ENCODE results near the gene AK5. TPM values are rescaled to one million over a fixed set of nuclear protein-coding genes. Genes with fewer than 3 reads are reported as not detected.
A peak's percentile ranks its signal among the peaks of the same experiment; 100 is the strongest.

Gene AK5
- total and polyA plus RNA-seq, 5 donors from 2014 or later: 7.3 to 22.5 (median 9.7) TPM

GRCh38 chr1:77534456-77534855, 252.6 kb downstream of the AK5 start:
- no peak overlapping the region for H3K4me3 Mint-ChIP-seq
- H3K4me1 ChIP-seq (ENCODE audit: control insufficient read depth, insufficient read depth, low read length, poor library complexity, severe bottlenecking): peaks cover 4% of the 10 kb centered on the region
- no peaks in the 10 kb centered on the region for H3K9me3 ChIP-seq (ENCODE audit: control insufficient read depth in 2 of 2, low read length in 2 of 2)
- H3K4me3 ChIP-seq (ENCODE audit: low read depth, low read length): no peak overlapping the region
- H3K27ac ChIP-seq (ENCODE audit: insufficient read depth, low read length, poor library complexity, severe bottlenecking): no peak overlapping the region
- ATAC-seq (ENCODE audit: low read depth in 2 of 2) (no peak), DNase-seq (no peak)
- no peak overlapping the region for H3K27ac Mint-ChIP-seq
- H3K27me3 ChIP-seq (ENCODE audit: control insufficient read depth, insufficient read depth, low read length): no peaks in the 10 kb centered on the region
- no peaks in the 10 kb centered on the region for H3K9me3 Mint-ChIP-seq
- H3K36me3 ChIP-seq (ENCODE audit: control insufficient read depth, insufficient read depth, low read length): no peaks in the 10 kb centered on the region
- H3K36me3 Mint-ChIP-seq: peaks cover 13% of the 10 kb centered on the region
- H3K27me3 Mint-ChIP-seq: peaks cover 4% of the 10 kb centered on the region
- peaks cover 5 to 8% (median 6%) of the 10 kb centered on the region in 4 donors for H3K4me1 Mint-ChIP-seq

GRCh38 chr1:77536813-77537212, 255.0 kb downstream of the AK5 start:
- no peak overlapping the region for H3K4me3 ChIP-seq (ENCODE audit: low read depth, low read length)
- H3K27me3 ChIP-seq (ENCODE audit: control insufficient read depth, insufficient read depth, low read length): no peaks in the 10 kb centered on the region
- peaks cover 18% of the 10 kb centered on the region for H3K36me3 Mint-ChIP-seq
- peak overlapping the region in 1 of 4 donors; percentile 38 for H3K4me3 Mint-ChIP-seq
- H3K9me3 ChIP-seq (ENCODE audit: control insufficient read depth in 2 of 2, low read length in 2 of 2): no peaks in the 10 kb centered on the region
- no peak overlapping the region for H3K27ac ChIP-seq (ENCODE audit: insufficient read depth, low read length, poor library complexity, severe bottlenecking)
- no peak for DNase-seq
- H3K9me3 Mint-ChIP-seq: no peaks in the 10 kb centered on the region
- no peaks in the 10 kb centered on the region for H3K36me3 ChIP-seq (ENCODE audit: control insufficient read depth, insufficient read depth, low read length)
- no peak for ATAC-seq (ENCODE audit: low read depth in 2 of 2)
- peaks cover 4% of the 10 kb centered on the region for H3K4me1 ChIP-seq (ENCODE audit: control insufficient read depth, insufficient read depth, low read length, poor library complexity, severe bottlenecking)
- H3K27me3 Mint-ChIP-seq: peaks cover 4% of the 10 kb centered on the region
- peak overlapping the region in 1 of 3 donors; percentile 76 for H3K27ac Mint-ChIP-seq
- H3K4me1 Mint-ChIP-seq: peaks cover 4 to 8% (median 6%) of the 10 kb centered on the region in 4 donors

GRCh38 chr1:77538956-77539518, 257.2 kb downstream of the AK5 start:
- no peaks in the 10 kb centered on the region for H3K9me3 ChIP-seq (ENCODE audit: control insufficient read depth in 2 of 2, low read length in 2 of 2)
- no peaks in the 10 kb centered on the region for H3K27me3 ChIP-seq (ENCODE audit: control insufficient read depth, insufficient read depth, low read length)
- peaks cover 4% of the 10 kb centered on the region for H3K27me3 Mint-ChIP-seq
- no peak overlapping the region for H3K27ac ChIP-seq (ENCODE audit: insufficient read depth, low read length, poor library complexity, severe bottlenecking)
- peaks cover 24% of the 10 kb centered on the region for H3K36me3 Mint-ChIP-seq
- no peaks in the 10 kb centered on the region for H3K4me1 ChIP-seq (ENCODE audit: control insufficient read depth, insufficient read depth, low read length, poor library complexity, severe bottlenecking)
- no peaks in the 10 kb centered on the region for H3K36me3 ChIP-seq (ENCODE audit: control insufficient read depth, insufficient read depth, low read length)
- DNase-seq: no peak
- no peak for ATAC-seq (ENCODE audit: low read depth in 2 of 2)
- no peaks in the 10 kb centered on the region for H3K9me3 Mint-ChIP-seq
- H3K4me1 Mint-ChIP-seq: no peaks in the 10 kb centered on the region
- no peak overlapping the region for H3K4me3 ChIP-seq (ENCODE audit: low read depth, low read length)
- no peak overlapping the region for H3K4me3 Mint-ChIP-seq
- H3K27ac Mint-ChIP-seq: no peak overlapping the region

GRCh38 chr1:77539519-77540142, 257.8 kb downstream of the AK5 start:
- no peaks in the 10 kb centered on the region for H3K9me3 ChIP-seq (ENCODE audit: control insufficient read depth in 2 of 2, low read length in 2 of 2)
- no peaks in the 10 kb centered on the region for H3K4me1 Mint-ChIP-seq
- H3K27ac Mint-ChIP-seq: no peak overlapping the region
- H3K36me3 ChIP-seq (ENCODE audit: control insufficient read depth, insufficient read depth, low read length): no peaks in the 10 kb centered on the region
- H3K27me3 Mint-ChIP-seq: peaks cover 4% of the 10 kb centered on the region
- no peaks in the 10 kb centered on the region for H3K4me1 ChIP-seq (ENCODE audit: control insufficient read depth, insufficient read depth, low read length, poor library complexity, severe bottlenecking)
- no peaks in the 10 kb centered on the region for H3K9me3 Mint-ChIP-seq
- ATAC-seq (ENCODE audit: low read depth in 2 of 2): no peak
- H3K27ac ChIP-seq (ENCODE audit: insufficient read depth, low read length, poor library complexity, severe bottlenecking): no peak overlapping the region
- H3K4me3 Mint-ChIP-seq: no peak overlapping the region
- no peaks in the 10 kb centered on the region for H3K27me3 ChIP-seq (ENCODE audit: control insufficient read depth, insufficient read depth, low read length)
- H3K4me3 ChIP-seq (ENCODE audit: low read depth, low read length): no peak overlapping the region
- DNase-seq: no peak
- peaks cover 24% of the 10 kb centered on the region for H3K36me3 Mint-ChIP-seq

- Mint-ChIP-seq H3K27me3 (peaks cover 4% of the 10 kb centered on the region), H3K4me3 (no peak overlapping the region), H3K36me3 (peaks cover 29% of the 10 kb centered on the region), H3K9me3 (no peaks in the 10 kb centered on the region), H3K27ac (no peak overlapping the region), H3K4me1 (no peaks in the 10 kb centered on the region)
- no peak for ATAC-seq (ENCODE audit: low read depth in 2 of 2)
- H3K27me3 ChIP-seq (ENCODE audit: control insufficient read depth, insufficient read depth, low read length): no peaks in the 10 kb centered on the region
- no peak for DNase-seq
- H3K4me1 ChIP-seq (ENCODE audit: control insufficient read depth, insufficient read depth, low read length, poor library complexity, severe bottlenecking): no peaks in the 10 kb centered on the region
- H3K9me3 ChIP-seq (ENCODE audit: control insufficient read depth in 2 of 2, low read length in 2 of 2): no peaks in the 10 kb centered on the region
- H3K36me3 ChIP-seq (ENCODE audit: control insufficient read depth, insufficient read depth, low read length): no peaks in the 10 kb centered on the region
- no peak overlapping the region for H3K4me3 ChIP-seq (ENCODE audit: low read depth, low read length)
- no peak overlapping the region for H3K27ac ChIP-seq (ENCODE audit: insufficient read depth, low read length, poor library complexity, severe bottlenecking)
These were observed 258.8 kb downstream of the AK5 start for GRCh38 chr1:77540501-77541161.

GRCh38 chr1:77541162-77541545, 259.3 kb downstream of the AK5 start:
- H3K36me3 ChIP-seq (ENCODE audit: control insufficient read depth, insufficient read depth, low read length): no peaks in the 10 kb centered on the region
- no peaks in the 10 kb centered on the region for H3K27me3 ChIP-seq (ENCODE audit: control insufficient read depth, insufficient read depth, low read length)
- no peak overlapping the region for H3K4me3 ChIP-seq (ENCODE audit: low read depth, low read length)
- Mint-ChIP-seq H3K4me3 (no peak overlapping the region), H3K9me3 (no peaks in the 10 kb centered on the region), H3K27me3 (peaks cover 4% of the 10 kb centered on the region), H3K36me3 (peaks cover 33% of the 10 kb centered on the region), H3K4me1 (no peaks in the 10 kb centered on the region), H3K27ac (no peak overlapping the region)
- H3K27ac ChIP-seq (ENCODE audit: insufficient read depth, low read length, poor library complexity, severe bottlenecking): no peak overlapping the region
- DNase-seq: no peak
- H3K9me3 ChIP-seq (ENCODE audit: control insufficient read depth in 2 of 2, low read length in 2 of 2): no peaks in the 10 kb centered on the region
- no peaks in the 10 kb centered on the region for H3K4me1 ChIP-seq (ENCODE audit: control insufficient read depth, insufficient read depth, low read length, poor library complexity, severe bottlenecking)
- no peak for ATAC-seq (ENCODE audit: low read depth in 2 of 2)

DNA sequence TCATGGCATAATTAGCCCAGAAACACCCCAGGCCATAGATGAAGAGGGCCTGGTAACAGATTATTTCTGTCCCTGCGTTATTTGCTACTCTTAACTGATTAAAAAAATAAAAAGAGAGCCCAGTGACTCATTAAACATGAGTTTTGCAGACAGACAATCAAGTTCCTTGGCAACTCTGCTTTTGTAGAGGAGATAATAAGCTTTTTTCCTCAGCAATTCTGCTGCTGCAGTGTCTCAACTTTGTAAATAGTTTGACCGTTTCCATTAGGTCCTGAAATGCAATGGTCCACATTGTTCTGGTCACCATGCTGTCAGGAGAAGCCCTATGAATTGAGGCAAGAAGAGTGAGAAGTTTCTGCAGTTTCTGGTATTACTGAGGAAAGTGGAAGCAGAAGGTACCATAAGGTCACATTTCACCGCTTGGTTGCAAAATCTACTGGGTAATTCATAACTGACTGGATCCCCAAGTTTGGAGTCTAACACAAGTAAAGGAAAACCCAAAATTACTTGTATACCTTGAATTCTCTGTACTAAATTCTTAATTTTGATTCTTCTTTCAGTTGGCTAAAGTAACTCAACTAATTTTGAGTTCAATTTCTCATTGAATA, 261.1 kb downstream of the AK5 start:
- H3K27me3 ChIP-seq (ENCODE audit: control insufficient read depth, insufficient read depth, low read length): no peaks in the 10 kb centered on the region
- H3K27ac Mint-ChIP-seq: no peak overlapping the region
- no peak overlapping the region for H3K27ac ChIP-seq (ENCODE audit: insufficient read depth, low read length, poor library complexity, severe bottlenecking)
- DNase-seq (no peak), ATAC-seq (ENCODE audit: low read depth in 2 of 2) (no peak)
- H3K9me3 Mint-ChIP-seq: no peaks in the 10 kb centered on the region
- no peak overlapping the region for H3K4me3 Mint-ChIP-seq
- no peaks in the 10 kb centered on the region for H3K36me3 ChIP-seq (ENCODE audit: control insufficient read depth, insufficient read depth, low read length)
- no peaks in the 10 kb centered on the region for H3K9me3 ChIP-seq (ENCODE audit: control insufficient read depth in 2 of 2, low read length in 2 of 2)
- no peaks in the 10 kb centered on the region for H3K27me3 Mint-ChIP-seq
- no peaks in the 10 kb centered on the region for H3K4me1 ChIP-seq (ENCODE audit: control insufficient read depth, insufficient read depth, low read length, poor library complexity, severe bottlenecking)
- H3K36me3 Mint-ChIP-seq: peaks cover 25% of the 10 kb centered on the region
- no peak overlapping the region for H3K4me3 ChIP-seq (ENCODE audit: low read depth, low read length)
- no peaks in the 10 kb centered on the region for H3K4me1 Mint-ChIP-seq
